Measurements from ENCODE around the gene ZCCHC10.
"Not testable (repeated sequence)": the region's sequence is repeated elsewhere in the genome, so short reads cannot be mapped to it uniquely, and the experiment has no call there.

The ZCCHC10 gene

GRCh38 chr5:133025804-133026663, at the start of gene ZCCHC10:
TSS of gene ZCCHC10 (minus strand) at chr5:133026549. CDS start at chr5:133026537, 12 bp downstream.
- DNase-seq: peak; percentile 89

- DNase-seq: no peak
Observed at GRCh38 chr5:133075572-133076536, 49.5 kb upstream of the ZCCHC10 start.

- DNase-seq: no peak
Observed at GRCh38 chr5:133072021-133072420, 45.7 kb upstream of the ZCCHC10 start.

GRCh38 chr5:133066045-133066444, 39.7 kb upstream of the ZCCHC10 start:
- no peak for DNase-seq

DNA sequence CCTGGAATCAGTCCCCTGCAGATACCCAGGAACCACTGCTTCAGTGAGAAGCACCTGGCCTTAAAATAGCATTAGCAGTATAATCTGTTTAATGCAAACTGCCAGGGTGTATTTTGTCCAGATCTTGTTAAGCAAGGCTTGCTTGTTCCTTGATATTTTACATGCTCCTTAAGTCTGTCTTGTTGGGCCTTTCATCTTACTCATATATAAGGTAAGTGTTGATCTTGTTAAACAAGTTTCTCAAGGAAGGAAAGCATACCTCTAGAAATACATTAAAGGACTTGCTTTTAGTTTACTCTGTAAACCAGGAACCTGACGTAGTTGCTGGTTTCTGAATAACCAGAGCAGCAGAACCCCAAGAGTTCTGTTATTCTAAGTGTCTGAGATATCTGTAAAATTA, 39.1 kb upstream of the ZCCHC10 start:
- no peak for DNase-seq

DNA sequence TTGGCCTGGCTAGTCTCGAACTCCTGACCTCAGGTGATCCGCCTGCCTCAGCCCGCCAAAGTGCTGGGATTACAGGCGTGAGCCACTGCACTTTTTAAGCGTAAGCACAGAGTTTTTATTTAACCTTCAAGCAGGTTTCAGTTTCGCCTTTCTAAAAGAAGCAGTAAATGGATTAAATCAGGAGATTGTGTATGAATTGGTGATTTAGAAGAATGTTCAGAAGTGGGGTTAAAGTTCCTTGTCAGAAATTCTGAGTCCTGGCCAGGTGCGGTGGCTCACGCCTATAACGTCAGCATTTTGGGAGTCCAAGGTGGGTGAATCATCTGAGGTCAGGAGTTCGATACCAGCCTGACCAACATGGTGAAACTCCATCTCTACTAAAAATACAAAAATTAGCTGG, 37.6 kb upstream of the ZCCHC10 start:
- no peak for DNase-seq

GRCh38 chr5:133062276-133062675, 35.9 kb upstream of the ZCCHC10 start:
- DNase-seq: no peak

- DNase-seq: no peak
Observed at GRCh38 chr5:133059621-133060020, 33.3 kb upstream of the ZCCHC10 start.

GRCh38 chr5:133056891-133057290, 30.5 kb upstream of the ZCCHC10 start:
- DNase-seq: no peak

DNA sequence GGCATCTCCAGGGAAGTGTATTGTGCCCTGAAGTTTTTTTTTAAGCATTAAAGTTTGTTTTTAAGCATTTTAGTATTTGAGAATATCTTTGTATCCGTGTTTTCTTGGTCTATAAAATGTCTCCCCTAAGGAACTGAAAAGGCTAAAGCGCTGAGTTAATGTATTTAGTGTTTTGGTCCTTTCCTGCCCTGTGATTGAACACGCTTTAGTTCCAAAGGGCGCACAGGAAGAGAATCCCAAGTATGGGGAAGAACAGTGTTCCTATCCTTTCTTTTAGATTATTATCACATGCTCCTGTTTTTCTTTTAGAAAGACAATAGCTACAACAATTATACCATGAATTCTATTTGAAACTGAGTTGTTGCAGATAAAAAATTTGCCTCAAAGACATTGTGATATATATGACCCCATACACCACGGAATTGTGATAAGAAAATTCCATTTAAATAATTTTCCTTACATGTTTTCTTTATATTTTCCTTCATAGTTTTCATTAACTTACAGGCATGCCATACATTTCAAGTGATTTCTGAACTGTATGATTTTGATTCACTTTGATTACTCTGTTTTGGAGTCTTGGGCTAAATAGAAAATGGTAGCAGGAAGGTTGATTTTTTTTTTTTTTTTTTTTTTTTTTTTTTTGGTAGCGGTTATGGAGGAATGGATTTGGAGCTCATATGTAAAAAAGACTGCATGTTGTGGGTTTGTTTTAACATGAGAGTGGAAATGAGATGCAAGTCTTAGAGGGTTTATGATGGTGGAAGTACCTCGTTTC, 28.5 kb upstream of the ZCCHC10 start:
- DNase-seq: no peak

DNA sequence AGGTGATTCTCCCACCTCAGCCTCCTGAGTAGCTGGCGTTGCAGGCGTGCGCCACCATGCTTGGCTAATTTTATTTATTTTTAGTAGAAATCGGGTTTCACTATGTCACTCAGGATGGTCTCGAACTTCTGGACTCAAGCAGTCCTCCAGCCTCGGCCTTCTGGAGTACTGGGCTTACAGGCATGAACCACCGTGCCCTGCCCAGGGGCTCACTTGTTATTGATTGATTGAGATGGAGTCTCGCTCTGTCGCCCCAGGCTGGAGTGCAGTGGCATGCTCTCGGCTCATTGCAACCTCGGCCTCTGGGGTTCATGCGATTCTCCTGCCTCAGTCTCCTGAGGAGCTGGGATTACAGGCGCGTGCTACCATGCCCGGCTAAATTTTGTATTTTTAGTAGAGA, 27.1 kb upstream of the ZCCHC10 start:
- no peak for DNase-seq

- peak; percentile 30 for DNase-seq
Observed at GRCh38 chr5:133052317-133053175, 26.2 kb upstream of the ZCCHC10 start.

DNA sequence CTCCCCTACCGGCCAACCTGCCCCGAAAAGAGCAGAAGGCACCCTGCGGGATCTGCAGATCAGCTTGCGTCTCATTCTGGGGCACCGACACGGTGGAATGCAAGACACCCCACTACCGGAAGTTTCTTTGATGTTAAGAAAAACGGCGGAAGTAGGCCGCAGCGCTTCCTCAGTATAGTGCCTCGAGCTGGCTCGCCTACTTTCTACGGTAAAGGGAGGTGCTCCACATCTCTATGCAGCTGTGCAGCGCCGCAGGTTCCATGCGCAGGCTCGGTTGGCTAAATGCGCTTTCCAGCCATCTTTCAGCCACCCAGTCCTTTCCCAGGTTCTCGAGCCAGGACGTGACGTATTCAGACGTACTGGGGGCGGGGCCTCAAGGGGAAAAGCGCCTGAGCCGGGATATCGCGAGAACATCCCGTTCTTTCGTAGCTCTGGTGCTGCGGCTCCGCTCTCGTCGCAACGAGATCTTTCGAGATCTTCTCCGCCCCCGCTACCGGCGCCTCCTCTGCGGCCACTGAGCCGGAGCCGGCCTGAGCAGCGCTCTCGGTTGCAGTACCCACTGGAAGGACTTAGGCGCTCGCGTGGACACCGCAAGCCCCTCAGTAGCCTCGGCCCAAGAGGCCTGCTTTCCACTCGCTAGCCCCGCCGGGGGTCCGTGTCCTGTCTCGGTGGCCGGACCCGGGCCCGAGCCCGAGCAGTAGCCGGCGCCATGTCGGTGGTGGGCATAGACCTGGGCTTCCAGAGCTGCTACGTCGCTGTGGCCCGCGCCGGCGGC, 25.4 kb upstream of the ZCCHC10 start, which contains the start of gene HSPA4:
HSPA4 (plus strand) TSS at position 472 of the 775 bp plus-strand sequence; CDS start at position 710, 238 bp downstream.
- peak; percentile 95 for DNase-seq

GRCh38 chr5:133051061-133051541, 24.8 kb upstream of the ZCCHC10 start:
- no peak for DNase-seq

DNA sequence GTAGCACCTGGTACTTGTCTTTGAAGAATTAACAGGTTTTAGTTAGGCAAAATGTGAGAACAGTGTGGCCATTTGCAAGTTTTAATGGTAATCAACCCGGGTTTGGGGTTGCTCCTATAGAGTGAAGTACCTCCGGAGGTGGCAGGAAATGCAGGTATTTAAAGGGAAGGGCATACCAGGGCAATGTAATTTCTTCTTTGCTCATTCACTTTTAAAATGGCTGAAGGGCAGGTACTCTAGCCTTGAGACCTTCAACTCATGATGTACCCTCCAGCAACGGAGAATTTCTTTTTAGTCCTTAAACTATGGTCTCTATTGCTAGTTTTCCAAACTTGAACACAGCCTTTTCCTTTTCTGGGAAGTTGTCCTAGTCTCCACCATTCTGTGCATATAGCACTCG, 24.2 kb upstream of the ZCCHC10 start:
- DNase-seq: no peak

DNA sequence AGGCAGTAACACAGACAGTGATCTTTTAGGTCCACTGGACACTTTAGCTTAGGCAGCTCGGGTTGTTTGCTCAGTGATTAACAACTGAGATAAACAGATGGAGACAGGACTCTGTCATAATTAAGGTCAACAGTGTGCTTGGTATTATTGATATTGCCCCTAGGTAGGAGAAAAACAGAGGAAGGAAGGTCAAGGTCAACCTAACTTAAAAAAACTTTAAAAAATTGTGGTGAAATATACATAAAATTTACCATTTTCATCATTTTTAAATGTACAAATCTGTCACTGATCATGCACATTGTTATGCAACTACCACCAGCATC, 23.3 kb upstream of the ZCCHC10 start:
- DNase-seq: no peak

DNA sequence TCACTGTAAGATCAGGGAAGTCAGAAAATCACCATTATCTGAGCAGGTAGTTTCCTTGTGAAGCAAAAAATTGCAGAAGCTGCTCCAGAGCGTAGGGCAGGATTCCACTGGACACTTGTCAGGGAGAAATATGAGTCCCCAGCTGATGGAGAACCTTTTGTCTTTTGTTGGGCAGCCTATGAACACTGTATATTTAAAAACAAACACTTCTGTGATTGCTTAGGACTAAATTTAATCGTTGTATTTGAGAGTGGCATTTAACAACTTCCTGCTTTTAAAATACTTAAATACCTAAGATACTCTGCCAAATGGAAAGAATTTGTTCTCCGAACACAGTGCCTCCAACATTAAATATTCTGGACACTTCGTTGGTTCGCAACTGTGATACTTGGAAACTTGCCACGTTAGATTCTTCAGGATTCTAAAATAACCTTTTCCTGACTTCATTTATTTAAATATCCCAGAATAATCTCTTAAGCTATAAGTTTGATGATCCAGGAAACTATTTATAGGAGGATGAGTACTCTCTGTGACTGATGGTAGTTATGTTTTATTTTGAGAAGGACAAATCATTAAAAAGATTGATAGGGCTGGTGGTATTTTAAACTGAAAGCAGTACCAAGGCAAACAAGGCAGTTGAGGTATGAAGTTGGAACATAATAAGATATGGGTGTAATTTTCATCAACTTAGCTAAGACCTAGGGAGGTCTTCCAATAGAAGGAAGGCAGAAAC, 22.8 kb upstream of the ZCCHC10 start:
- DNase-seq: no peak

DNA sequence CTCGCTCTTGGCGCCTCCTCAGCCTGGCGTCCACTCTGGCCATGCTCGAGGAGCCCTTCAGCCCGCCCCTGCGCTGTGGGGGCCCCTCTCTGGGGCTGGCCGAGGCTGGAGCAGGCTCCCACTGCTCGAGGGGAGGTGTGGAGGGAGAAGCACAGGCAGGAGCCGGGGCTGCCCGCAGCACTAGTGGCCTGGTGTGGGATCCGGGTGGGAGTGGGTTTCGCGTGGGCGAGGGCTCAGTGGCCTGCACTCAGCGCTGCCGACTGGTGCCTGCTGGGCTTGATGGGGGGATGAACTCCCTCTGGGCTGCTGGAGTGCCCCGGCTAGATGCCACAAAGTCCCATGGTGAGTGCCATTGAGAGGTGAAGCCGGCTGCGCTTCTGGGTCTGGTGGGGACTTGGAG, 21.1 kb upstream of the ZCCHC10 start:
- no peak for DNase-seq

DNA sequence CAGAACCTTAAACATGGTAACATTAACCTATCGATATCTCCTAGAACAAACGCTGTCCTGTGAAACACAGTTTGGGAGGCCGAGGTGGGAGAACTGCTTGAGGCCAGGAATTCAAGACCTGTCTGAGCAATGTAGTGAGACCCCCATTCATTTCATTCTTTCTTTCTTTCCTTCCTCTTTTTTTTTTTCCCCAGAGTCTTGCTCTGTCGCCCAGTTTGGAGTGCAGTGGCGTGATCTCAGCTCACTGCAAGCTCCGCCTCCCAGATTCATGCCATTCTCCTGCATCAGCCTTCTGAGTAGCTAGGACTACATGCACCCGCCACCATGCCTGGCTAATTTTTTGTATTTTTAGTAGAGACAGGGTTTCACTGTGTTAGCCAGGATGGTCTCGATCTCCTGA, 20.2 kb upstream of the ZCCHC10 start:
- DNase-seq: not testable (repeated sequence)

GRCh38 chr5:133041910-133042309, 15.6 kb upstream of the ZCCHC10 start:
- DNase-seq: no peak

All from GDM1 (cell line).